HG03039 (cell line): ENCODE results near the gene KYNU.
A peak's percentile ranks its signal among the peaks of the same experiment; 100 is the strongest.
"Not testable (repeated sequence)": the region's sequence is repeated elsewhere in the genome, so short reads cannot be mapped to it uniquely, and the experiment has no call there.

Experiments
- ATAC-seq: cut with Tn5 transposase; IDR thresholded peaks from one replicate; pipeline ENCODE4 v1.9.1; 2021; ENCODE audit warnings: mild to moderate bottlenecking, moderate library complexity; ENCODE audit not compliant: unreplicated experiment

KYNU gene

DNA sequence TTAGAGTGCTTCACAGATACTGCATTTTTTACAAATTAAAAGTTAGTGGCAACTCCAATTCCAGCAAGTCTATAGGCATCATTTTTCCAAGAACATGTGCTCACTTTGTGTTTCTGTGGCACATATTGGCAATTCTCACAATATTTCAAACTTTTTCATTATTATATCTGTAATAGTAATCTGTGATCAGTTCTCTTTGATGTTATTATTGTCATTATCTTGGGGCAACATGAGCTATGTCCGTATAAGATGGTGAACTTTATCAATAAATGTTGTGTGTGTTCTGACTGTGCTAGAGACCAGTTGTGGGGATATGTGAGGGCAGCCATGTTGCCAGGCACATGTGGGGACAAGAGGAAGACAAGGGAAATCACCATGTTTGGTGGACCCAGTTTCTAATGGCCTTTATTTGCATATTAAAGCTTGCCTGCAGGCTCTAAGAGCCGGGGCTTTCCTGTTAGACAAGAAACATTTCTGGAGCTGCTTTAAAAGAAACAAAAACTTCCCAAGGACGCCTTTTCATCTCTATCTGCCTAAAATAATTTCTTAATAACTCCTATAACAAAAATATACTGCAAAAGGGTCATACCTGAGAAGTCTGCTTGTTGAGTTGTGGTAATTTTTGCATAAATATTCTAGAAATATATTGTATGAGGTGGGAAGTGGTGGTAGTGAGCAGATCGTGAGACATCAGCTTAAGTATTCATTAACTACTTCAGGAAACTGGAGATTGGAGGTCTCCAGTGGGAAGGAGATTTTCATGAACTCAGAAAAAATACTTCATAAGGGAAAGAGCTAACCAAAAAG, 37.2 kb downstream of the KYNU start:
- peak; percentile 100 for ATAC-seq

- no peak for ATAC-seq
Measured at GRCh38 chr2:142915502-142915901, 38.0 kb downstream of the KYNU start.

- no peak for ATAC-seq
Measured at GRCh38 chr2:142918624-142919023, 41.2 kb downstream of the KYNU start.

GRCh38 chr2:142920571-142920970, 43.1 kb downstream of the KYNU start:
- no peak for ATAC-seq

DNA sequence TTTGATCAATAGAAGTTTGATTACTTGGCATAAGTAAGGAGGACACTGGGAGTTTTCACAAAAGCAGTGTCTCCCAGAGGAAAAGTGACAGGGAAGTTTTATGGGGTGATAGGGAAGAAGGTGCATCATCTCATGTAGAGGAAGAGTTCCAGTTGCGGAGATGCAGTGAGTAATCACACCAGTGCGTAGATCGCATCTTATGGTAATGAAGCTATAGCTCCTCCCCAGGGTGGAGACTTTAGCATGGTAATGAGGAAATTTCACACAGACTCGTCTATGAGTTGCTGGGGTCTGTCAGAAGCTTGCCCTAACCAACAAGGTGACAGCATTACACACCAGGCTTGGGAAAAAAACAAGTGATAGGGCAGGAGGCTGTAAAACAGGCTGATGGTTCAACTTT, 49.0 kb downstream of the KYNU start:
- ATAC-seq, result no peak

- no peak for ATAC-seq
Measured at GRCh38 chr2:142930835-142931398, 53.5 kb downstream of the KYNU start.

DNA sequence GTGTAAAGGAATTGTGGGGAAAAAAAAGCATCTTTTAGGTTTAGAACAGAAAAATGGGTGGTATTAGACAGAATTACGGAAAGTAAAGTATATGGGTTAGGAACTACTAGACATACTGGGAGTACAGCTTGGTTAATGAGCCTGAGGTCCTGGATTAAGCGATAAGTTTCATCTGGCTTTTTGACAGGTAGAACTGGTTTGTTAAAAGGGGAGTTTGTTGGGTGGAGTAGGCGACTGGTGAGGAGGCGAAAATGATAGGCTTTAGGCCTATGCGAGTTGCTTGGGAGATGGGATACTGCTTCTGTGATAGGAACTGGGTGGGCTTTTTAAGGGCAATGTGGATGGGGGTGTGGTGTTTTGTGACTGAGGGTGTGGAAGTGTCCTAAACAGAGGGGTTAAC, 56.5 kb downstream of the KYNU start:
- no peak for ATAC-seq

DNA sequence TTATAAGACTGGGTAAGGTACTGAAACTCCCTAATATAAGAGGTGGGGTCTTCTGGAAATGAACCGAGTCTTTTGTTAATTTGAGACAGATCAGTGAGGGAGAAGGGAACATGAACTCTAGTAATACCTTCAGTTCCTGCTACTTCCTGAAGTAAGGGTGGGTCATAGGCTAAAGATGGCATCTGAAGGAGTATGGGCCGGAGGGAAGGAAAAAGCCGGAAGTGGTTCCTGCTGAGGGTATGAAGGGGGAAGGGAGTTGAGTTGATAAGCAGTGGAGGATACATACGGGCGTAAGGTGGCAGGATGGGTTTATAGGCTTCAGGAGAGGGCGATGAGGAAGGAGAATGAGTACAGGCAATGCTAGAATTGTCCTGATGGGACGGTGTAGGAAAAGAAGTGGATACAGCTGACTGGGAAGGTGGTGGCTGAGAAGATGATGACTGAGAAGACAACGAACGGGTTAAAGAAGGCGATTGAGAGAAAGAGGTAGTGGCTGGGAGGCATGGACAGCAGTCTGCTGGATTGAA, 58.2 kb downstream of the KYNU start:
- no peak for ATAC-seq

- no peak for ATAC-seq
Measured at GRCh38 chr2:142936629-142937028, 59.2 kb downstream of the KYNU start.

DNA sequence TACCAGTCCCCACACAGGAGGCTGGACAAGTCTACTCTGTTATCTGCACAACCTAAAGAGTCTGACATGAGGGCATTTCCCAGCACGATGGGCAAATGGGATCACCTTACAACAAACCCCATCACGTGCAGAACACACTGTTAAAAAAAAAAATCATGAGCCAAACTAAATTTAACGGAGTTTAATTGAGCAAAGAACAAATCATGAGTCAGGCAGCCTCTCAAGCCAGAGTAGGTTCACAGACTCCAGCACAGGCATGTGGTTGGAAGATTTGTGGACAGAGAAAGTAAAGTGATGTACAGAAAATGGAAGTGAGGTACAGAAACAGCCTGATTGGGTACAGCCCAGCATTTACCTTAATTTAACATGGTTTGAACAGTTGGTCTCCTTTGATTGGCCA, 59.9 kb downstream of the KYNU start:
- no peak for ATAC-seq

GRCh38 chr2:142938240-142938639, 60.8 kb downstream of the KYNU start:
- ATAC-seq, result no peak

DNA sequence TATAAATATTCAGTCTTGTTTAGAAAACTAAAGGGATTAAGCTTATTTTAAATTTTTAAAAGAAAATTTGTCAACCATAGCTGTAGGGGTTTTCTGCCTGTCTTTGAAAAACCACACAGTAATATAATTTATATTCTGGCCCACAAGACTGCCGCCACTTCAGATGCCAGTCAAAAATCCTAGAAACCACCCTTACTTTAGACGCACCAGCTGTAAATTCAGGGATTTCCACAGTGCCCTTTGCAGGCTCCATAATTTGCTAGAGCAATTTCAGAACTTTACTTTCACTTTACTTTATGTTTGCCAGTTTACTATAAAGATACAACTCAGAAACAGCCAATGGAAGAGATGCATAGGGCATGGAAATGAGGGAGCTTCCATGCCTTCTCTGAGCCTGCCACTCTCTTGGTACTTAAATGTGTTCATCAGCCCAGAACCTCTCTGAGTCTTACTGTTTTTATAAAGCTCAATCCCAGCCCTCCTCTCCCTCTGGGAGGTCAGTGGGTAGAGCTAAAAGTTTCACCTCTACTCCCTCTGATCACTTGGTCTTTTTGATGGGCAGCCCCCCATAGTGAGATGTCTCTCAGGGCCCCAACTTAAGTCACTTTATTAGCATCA, 63.3 kb downstream of the KYNU start:
- ATAC-seq, result no peak

DNA sequence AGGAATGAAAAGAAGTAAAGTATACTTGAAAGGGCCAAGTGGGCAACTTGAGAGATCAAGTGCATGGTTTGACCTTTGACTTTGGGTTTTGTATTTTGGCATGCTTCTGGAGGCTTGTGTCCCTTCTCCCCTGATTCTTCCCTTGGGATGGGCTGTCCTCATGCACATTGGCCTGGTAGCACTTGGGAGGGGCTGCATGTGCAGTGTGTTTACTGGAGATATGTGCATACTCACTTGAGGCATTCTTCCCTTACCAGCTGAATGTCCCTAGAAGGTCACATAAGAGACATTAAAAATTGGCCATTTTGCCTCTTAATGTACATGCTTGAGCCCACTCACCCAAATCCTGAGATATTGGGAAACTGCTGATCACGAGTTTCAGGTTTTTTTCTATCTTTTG, 65.2 kb downstream of the KYNU start:
- no peak for ATAC-seq

- no peak for ATAC-seq
Measured at GRCh38 chr2:142944264-142944663, 66.8 kb downstream of the KYNU start.

DNA sequence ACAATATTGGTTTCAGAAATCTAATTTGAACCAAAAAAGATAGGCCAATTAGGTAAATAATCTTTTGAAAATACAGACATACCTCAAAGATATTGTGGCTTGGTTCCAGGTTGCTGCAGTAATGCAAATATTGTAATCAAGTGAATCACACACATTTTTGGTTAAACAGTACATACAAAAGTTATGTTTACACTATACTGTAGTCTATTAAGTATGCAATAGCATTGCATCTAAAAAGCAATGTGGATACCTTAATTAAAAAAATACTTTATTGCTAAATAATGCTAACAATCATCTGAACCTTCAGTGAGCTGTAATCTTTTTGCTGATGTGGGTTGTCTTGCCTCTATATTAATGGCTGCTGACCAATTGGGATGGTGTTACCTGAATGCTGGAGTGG, 67.3 kb downstream of the KYNU start:
- no peak for ATAC-seq

- no peak for ATAC-seq
Measured at GRCh38 chr2:142946941-142947340, 69.5 kb downstream of the KYNU start.

- not testable (repeated sequence) for ATAC-seq
Measured at GRCh38 chr2:142948723-142949122, 71.3 kb downstream of the KYNU start.

DNA sequence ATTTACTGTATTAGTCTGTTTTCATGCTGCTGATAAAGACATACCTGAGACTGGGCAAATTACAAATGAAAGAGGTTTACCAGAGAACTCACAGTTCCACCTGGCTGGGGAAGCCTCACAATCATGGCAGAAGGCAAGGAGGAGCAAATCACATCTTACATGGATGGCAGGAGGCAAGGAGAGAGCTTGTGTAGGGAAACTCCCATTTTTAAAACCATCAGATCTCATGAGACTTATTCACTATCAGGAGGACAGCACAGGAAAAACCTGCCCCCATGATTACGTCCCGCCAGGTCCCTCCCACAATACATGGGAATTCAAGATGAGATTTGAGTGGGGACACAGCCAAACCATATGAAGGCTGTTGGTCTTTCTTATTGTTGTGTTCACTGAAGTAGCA, 72.9 kb downstream of the KYNU start:
- ATAC-seq, result not testable (repeated sequence)

DNA sequence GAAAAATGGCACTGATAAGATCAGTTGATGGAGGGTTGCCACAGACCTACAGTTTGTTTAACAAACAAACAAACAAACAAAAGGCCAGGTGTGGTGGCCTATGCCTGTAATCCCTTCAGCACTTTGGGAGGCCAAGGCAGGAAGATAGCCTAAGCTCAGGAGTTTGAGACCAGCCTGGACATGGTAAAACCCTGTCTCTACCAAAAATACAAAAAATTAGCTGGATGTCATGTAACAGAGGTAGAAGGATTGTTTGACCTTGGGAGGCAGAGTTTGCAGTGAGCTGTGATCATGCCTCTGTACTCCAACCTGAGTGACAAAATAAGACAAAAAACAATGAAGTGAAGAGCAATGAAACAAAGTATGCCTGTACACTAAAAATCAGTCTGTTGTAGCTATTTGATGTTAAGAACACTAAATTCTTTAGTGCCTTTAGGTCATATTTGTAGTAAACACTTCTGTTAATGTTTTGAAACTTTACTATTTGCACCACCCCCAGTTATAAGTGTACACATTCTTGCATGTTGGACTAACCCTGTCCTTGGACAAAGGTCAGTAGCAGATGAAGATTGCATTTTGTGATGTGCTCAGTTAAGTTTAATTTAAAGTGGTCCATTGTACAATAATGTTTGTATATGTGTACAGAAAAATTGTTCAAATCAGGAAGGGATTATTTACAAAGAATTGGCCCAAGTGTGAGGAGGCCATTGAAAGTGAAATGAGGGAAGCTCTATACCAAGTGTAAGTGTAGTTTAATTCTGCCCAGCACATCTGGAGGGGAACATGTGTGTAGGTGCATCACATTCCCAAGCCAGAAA, 73.9 kb downstream of the KYNU start:
- no peak for ATAC-seq

DNA sequence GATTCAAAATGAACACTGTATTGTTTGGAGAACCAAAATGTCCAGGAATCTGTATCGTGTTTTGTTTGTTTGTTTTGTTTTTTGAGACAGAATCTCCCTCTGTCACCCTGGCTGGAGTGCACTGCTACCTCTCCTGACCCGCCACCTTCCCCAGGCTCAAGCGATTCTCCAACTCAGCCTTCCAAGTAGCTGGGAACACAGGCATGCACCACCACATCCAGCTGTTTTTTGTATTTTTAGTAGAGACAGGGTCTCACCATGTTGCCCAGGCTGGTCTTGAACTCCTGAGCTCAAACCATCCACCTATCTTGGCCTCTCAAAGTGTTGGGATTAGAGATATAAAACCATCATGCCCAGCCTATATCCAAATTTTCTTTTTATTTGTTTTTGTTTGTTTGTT, 74.6 kb downstream of the KYNU start:
- no peak for ATAC-seq

GRCh38 chr2:142952793-142953494, 75.5 kb downstream of the KYNU start:
- no peak for ATAC-seq
